Lung (tissue), 12 donors: ENCODE results near the gene NCLN. TPM values are rescaled to one million over a fixed set of nuclear protein-coding genes. Genes with fewer than 3 reads are reported as not detected.

Experiments
- ATAC-seq: fragments of 200-7000 bp; cut with Tn5 transposase; one replicate; pipeline ENCODE4 v1.9.1; 2020; ENCODE audit warnings: moderate number of reproducible peaks; ENCODE audit not compliant: insufficient read depth, low FRiP score
- DNase-seq, 3 donors: peaks; one replicate each; pipeline ENCODE4 v3.0.0-alpha.2; 2013 to 2017
- H3K27ac ChIP-seq, 2 donors: one replicate each; pipeline ENCODE4 v1.5.1; 2013; ENCODE audit warnings: mild to moderate bottlenecking in 2 of 2, moderate library complexity in 2 of 2, control low read depth in 1 of 2, inconsistent platforms in 1 of 2, low read depth in 1 of 2, low read length in 1 of 2
- H3K27me3 ChIP-seq, 3 donors: one replicate each; pipeline ENCODE4 v1.5.1; 2013; ENCODE audit warnings: low read length in 2 of 3; ENCODE audit not compliant: control insufficient read depth in 3 of 3, insufficient read depth in 3 of 3
- H3K36me3 ChIP-seq, 4 donors: one replicate each; pipeline ENCODE4 v1.5.1; 2013; ENCODE audit warnings: low read length in 4 of 4, mild to moderate bottlenecking in 1 of 4, moderate library complexity in 1 of 4; ENCODE audit not compliant: control insufficient read depth in 4 of 4, insufficient read depth in 4 of 4
- H3K4me1 ChIP-seq, 5 donors: one replicate each; pipeline ENCODE4 v1.5.1; 2013; ENCODE audit warnings: low read length in 5 of 5, mild to moderate bottlenecking in 2 of 5, moderate library complexity in 1 of 5; ENCODE audit not compliant: control insufficient read depth in 5 of 5, insufficient read depth in 5 of 5
- H3K4me3 ChIP-seq: one replicate; pipeline ENCODE4 v1.5.1; 2013; ENCODE audit warnings: mild to moderate bottlenecking, control low read depth, moderate library complexity
- H3K9ac ChIP-seq, 2 donors: one replicate each; pipeline ENCODE4 v1.5.1; 2013; ENCODE audit warnings: low read length in 2 of 2, control low read depth in 1 of 2; ENCODE audit not compliant: insufficient read depth in 1 of 2
- H3K9me3 ChIP-seq, 4 donors: one replicate each; pipeline ENCODE4 v1.5.1; 2013; ENCODE audit warnings: low read length in 3 of 4, mild to moderate bottlenecking in 1 of 4, moderate library complexity in 1 of 4; ENCODE audit not compliant: control insufficient read depth in 4 of 4, insufficient read depth in 3 of 4
- CTCF ChIP-seq: IDR thresholded peaks from 2 replicates; pipeline ENCODE4 v1.5.1; 2012; ENCODE audit warnings: mild to moderate bottlenecking; ENCODE audit errors: control extremely low read depth, extremely low read depth
- WGBS, 2 donors: extraction: QIAGEN DNeasy Blood & Tissue Kit; methylation state at CpG; one replicate each; pipeline ENCODE4 v1.1.7; 2013; 5-methylcytosine and 5-hydroxymethylcytosine counted together
- polyA plus RNA-seq, 2 donors: library from polyadenylated mRNA; stranded (reverse); fragments of 200-250 nt; gene quantifications; one replicate each; pipeline ENCODE4 v1.2.1, GENCODE V29; 2013
- total RNA-seq, 2 donors: library from RNA; depleted of rRNA in 1 of 2; stranded (reverse); fragments of >200 nt in 1 of 2; gene quantifications; one replicate each; pipeline ENCODE4 v1.2.1, GENCODE V29; 2014 to 2021
- donor health status: control.
- donor health status: control.
- donor health status: Bipolar disorder and iron deficiency.
- donor health status: healthy.
- donor health status: DM: yes; HTN: yes; CAD: no.

Gene NCLN
- total and polyA plus RNA-seq, 4 donors: 24.8 to 117 (median 63.1) TPM

- peaks cover 0 to 2% (median 0%) of the 10 kb centered on the region in 5 donors for H3K4me1 ChIP-seq
- no peak overlapping the region for H3K9ac ChIP-seq
- H3K36me3 ChIP-seq: no peaks in the 10 kb centered on the region
- TF ChIP-seq CTCF: no peak
- H3K27me3 ChIP-seq: peaks cover 10 to 42% (median 14%) of the 10 kb centered on the region in 3 donors
- 34 to 36% methylated on average over 16 of the region's 16 CpGs for WGBS, 2 donors
- DNase-seq (no peak), ATAC-seq (no peak)
- H3K27ac ChIP-seq: no peak overlapping the region
- no peak overlapping the region for H3K4me3 ChIP-seq
- peaks cover 0 to 2% (median 0%) of the 10 kb centered on the region in 4 donors for H3K9me3 ChIP-seq
Measured at GRCh38 chr19:3225677-3226093, 40.0 kb downstream of the NCLN start.

GRCh38 chr19:3227054-3227626 is 41.4 kb downstream of the NCLN start:
- WGBS, 2 donors: 64 to 85% methylated on average over 12 of the region's 12 CpGs
- Histone ChIP-seq H3K27me3 (peaks cover 10 to 42% (median 16%) of the 10 kb centered on the region in 3 donors), H3K9ac (no peak overlapping the region), H3K27ac (no peak overlapping the region), H3K4me1 (peaks cover 0 to 2% (median 0%) of the 10 kb centered on the region in 5 donors), H3K4me3 (no peak overlapping the region), H3K36me3 (no peaks in the 10 kb centered on the region), H3K9me3 (peaks cover 0 to 2% (median 0%) of the 10 kb centered on the region in 4 donors)
- TF ChIP-seq CTCF: no peak
- DNase-seq (no peak), ATAC-seq (no peak)

DNA sequence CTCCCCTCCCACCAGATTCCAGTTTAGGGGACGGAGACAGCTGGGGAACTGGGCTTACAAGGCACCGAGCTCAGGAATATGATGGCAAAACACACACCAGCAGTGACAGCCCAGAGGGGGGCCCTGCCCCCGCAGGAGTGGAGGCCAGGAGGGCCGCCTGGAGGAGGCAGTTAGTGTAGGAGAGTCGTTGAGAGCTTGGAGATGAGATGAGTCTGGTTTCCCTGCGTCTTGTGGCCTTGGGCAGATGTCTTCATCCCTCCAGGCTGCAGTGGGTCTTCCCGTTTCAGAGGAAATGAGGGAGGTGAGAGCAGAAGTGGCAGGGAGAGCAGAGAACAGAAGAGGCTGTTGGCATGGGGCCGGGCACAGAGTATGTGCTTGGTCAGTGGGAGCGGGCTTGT is 43.6 kb downstream of the NCLN start:
- no peaks in the 10 kb centered on the region for H3K36me3 ChIP-seq
- H3K9ac ChIP-seq: no peak overlapping the region
- 41 to 45% methylated on average over 9 of the region's 9 CpGs for WGBS, 2 donors
- peaks cover 10 to 32% (median 13%) of the 10 kb centered on the region in 3 donors for H3K27me3 ChIP-seq
- ATAC-seq (no peak), DNase-seq (no peak)
- H3K4me3 ChIP-seq: no peak overlapping the region
- H3K9me3 ChIP-seq: peaks cover 0 to 2% (median 0%) of the 10 kb centered on the region in 4 donors
- peaks cover 0 to under 1% (median 0%) of the 10 kb centered on the region in 5 donors for H3K4me1 ChIP-seq
- no peak overlapping the region for H3K27ac ChIP-seq
- TF ChIP-seq CTCF: no peak
